Endodermal cell (in vitro differentiated cells): Measurements from ENCODE around the gene TBX15. TPM values are rescaled to one million over a fixed set of nuclear protein-coding genes. Genes with fewer than 3 reads are reported as not detected.

Experiments used
- DNase-seq: peaks from one replicate; pipeline ENCODE4 v3.0.0-alpha.2; 2017
- H3K27ac ChIP-seq: 2 replicates; pipeline ENCODE4 v1.5.1; 2013; ENCODE audit warnings: mild to moderate bottlenecking, low read depth, low read length, moderate library complexity
- H3K27me3 ChIP-seq: 2 replicates; pipeline ENCODE4 v1.6.1; 2013; ENCODE audit warnings: mild to moderate bottlenecking, low read length, moderate library complexity; ENCODE audit not compliant: insufficient read depth, control insufficient read depth, poor library complexity, severe bottlenecking
- H3K36me3 ChIP-seq: 2 replicates; pipeline ENCODE4 v1.7.0; 2013; ENCODE audit warnings: mild to moderate bottlenecking, low read length, moderate library complexity; ENCODE audit not compliant: control insufficient read depth, insufficient read depth
- H3K4me1 ChIP-seq: one replicate; pipeline ENCODE4 v1.7.0; 2013; ENCODE audit warnings: low read length; ENCODE audit not compliant: control insufficient read depth, insufficient read depth
- H3K4me3 ChIP-seq: 2 replicates; pipeline ENCODE4 v1.5.1; 2013; ENCODE audit warnings: mild to moderate bottlenecking, low read length, moderate library complexity
- H3K9ac ChIP-seq: 2 replicates; pipeline ENCODE4 v1.6.1; 2013; ENCODE audit warnings: mild to moderate bottlenecking, low read length, moderate library complexity; ENCODE audit not compliant: poor library complexity, severe bottlenecking; ENCODE audit errors: extremely low read depth
- H3K9me3 ChIP-seq: 2 replicates; pipeline ENCODE4 v1.6.1; 2013; ENCODE audit warnings: mild to moderate bottlenecking, low read length, moderate library complexity; ENCODE audit not compliant: control insufficient read depth
- H3K27ac Mint-ChIP-seq: 2 replicates; pipeline ENCODE4 v1.8.0; 2020; ENCODE audit warnings: mixed read lengths
- H3K27me3 Mint-ChIP-seq: 2 replicates; pipeline ENCODE4 v1.8.0; 2021; ENCODE audit warnings: mild to moderate bottlenecking, mixed read lengths; ENCODE audit not compliant: insufficient read depth
- H3K36me3 Mint-ChIP-seq: 2 replicates; pipeline ENCODE4 v1.8.0; 2020; ENCODE audit warnings: low read depth, mixed read lengths
- H3K4me1 Mint-ChIP-seq: 2 replicates; pipeline ENCODE4 v1.8.0; 2020; ENCODE audit warnings: mixed read lengths
- H3K4me3 Mint-ChIP-seq: 2 replicates; pipeline ENCODE4 v1.8.0; 2020; ENCODE audit warnings: mild to moderate bottlenecking, moderate library complexity, mixed read lengths
- H3K9me3 Mint-ChIP-seq: 2 replicates; pipeline ENCODE4 v1.8.0; 2020; ENCODE audit warnings: mild to moderate bottlenecking, mixed read lengths
- WGBS, 2 experiments: methylation state at CpG; one replicate each; pipeline versions ENCODE4 v1.1.5 to v1.1.7; 2013; ENCODE audit warnings: missing lambda C conversion rate in 2 of 2, mixed read lengths in 1 of 2; ENCODE audit not compliant: insufficient coverage in 1 of 2, insufficient read length in 1 of 2; 5-methylcytosine and 5-hydroxymethylcytosine counted together
- total RNA-seq, 2 donors: library from RNA; stranded (reverse); fragmentation: NEBNext Ultra II Directional in 1 of 2; extraction: Animal tissue kit (Norgen Biotek cat#: 25700) in 1 of 2; gene quantifications; 2 replicates in 1 of 2; 3 replicates in 1 of 2; pipeline ENCODE4 v1.2.1, GENCODE V29; 2021
- TF ChIP-seq, protein P1 (sequence below): fragments of 200-600 bp; sonication (generic); conservative IDR thresholded peaks from 2 replicates; pipeline ENCODE4 v1.5.0; 2021; ENCODE audit warnings: antibody characterized with exemption, mild to moderate bottlenecking

Gene TBX15
- total RNA-seq, 2 donors from 2014 or later = 0.09 TPM; not detected in 1

DNA sequence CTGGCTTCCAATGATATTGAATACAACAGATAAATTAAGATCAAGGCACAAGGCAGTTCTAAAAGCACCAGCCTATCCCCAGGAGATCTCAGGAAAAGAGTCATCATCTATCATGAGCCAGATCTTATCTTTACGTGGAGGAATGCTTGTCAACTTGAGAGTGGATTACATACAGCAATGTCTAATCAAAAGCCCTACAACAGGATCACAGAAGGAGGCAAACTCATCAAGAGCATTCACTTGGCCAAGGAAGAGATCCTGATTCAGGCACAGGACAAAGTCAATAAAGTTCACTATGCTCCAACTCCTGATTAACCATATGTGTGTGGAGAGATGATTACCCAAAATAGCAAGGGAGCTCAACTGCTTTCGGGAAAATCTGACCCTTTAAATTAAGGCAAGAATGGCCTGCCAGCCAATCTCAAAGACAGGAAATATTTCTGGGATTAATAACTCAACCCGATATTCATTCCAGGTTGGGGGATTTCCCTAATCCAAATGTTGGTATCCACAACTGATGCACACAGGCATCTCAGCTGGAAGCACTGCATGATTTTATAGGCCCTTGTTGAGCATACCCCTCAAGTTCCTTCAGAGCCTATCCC, 33.7 kb downstream of the TBX15 start:
- no peaks in the 10 kb centered on the region for H3K36me3 ChIP-seq
- H3K4me3 Mint-ChIP-seq = no peak overlapping the region
- H3K4me1 ChIP-seq = no peaks in the 10 kb centered on the region
- peaks cover 1% of the 10 kb centered on the region for H3K27me3 Mint-ChIP-seq
- no peaks in the 10 kb centered on the region for H3K9me3 Mint-ChIP-seq
- no peak overlapping the region for H3K27ac Mint-ChIP-seq
- TF ChIP-seq, protein P1, sequence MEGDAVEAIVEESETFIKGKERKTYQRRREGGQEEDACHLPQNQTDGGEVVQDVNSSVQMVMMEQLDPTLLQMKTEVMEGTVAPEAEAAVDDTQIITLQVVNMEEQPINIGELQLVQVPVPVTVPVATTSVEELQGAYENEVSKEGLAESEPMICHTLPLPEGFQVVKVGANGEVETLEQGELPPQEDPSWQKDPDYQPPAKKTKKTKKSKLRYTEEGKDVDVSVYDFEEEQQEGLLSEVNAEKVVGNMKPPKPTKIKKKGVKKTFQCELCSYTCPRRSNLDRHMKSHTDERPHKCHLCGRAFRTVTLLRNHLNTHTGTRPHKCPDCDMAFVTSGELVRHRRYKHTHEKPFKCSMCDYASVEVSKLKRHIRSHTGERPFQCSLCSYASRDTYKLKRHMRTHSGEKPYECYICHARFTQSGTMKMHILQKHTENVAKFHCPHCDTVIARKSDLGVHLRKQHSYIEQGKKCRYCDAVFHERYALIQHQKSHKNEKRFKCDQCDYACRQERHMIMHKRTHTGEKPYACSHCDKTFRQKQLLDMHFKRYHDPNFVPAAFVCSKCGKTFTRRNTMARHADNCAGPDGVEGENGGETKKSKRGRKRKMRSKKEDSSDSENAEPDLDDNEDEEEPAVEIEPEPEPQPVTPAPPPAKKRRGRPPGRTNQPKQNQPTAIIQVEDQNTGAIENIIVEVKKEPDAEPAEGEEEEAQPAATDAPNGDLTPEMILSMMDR = no peak
- no peaks in the 10 kb centered on the region for H3K9me3 ChIP-seq
- H3K27me3 ChIP-seq = no peaks in the 10 kb centered on the region
- H3K4me1 Mint-ChIP-seq = no peaks in the 10 kb centered on the region
- H3K9ac ChIP-seq = no peak overlapping the region
- WGBS, 2 experiments = 44 to 77% methylated on average over 2 to 3 of the region's 3 CpGs
- H3K36me3 Mint-ChIP-seq = no peaks in the 10 kb centered on the region
- no peak for DNase-seq
- no peak overlapping the region for H3K27ac ChIP-seq
- H3K4me3 ChIP-seq = no peak overlapping the region

DNA sequence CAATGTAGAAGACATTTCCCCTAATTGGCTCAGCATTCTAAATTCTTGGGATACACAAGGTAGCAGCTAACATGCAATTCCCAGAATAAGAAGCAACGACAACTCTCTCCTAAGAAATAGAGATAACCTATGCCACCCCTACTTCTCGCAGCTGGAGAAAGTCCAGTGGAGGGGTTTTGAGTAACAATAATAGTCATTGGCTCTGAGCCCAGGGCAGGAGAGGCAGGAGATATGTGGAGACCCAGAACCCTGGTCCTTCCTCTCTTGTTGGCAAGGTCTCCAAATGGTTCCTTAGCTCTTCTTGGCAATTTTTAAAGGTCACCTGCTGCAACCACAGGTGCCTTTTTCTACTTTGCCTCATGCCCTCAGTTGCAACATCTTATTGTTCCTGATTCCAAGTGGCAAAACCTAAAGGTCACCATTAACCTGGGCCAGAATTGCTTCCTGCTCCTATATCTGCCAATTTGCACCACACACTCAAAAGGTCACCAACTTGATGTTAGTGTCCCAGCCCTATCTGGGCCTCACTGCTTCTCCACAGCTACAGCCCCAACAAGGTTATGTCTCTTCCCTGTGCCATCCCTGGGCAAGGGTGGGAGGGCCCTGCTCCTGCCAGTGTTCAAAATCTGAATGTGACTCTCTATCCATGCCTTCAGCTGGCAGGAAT, 36.7 kb downstream of the TBX15 start:
- Histone ChIP-seq H3K27me3 (no peaks in the 10 kb centered on the region), H3K36me3 (no peaks in the 10 kb centered on the region), H3K27ac (no peak overlapping the region), H3K9ac (no peak overlapping the region), H3K4me3 (no peak overlapping the region), H3K9me3 (peaks cover 6% of the 10 kb centered on the region), H3K4me1 (no peaks in the 10 kb centered on the region)
- no peak overlapping the region for H3K27ac Mint-ChIP-seq
- no peak for DNase-seq
- H3K9me3 Mint-ChIP-seq = no peaks in the 10 kb centered on the region
- 93 to 100% methylated on average over 1 to 2 of the region's 2 CpGs for WGBS, 2 experiments
- no peaks in the 10 kb centered on the region for H3K4me1 Mint-ChIP-seq
- no peaks in the 10 kb centered on the region for H3K36me3 Mint-ChIP-seq
- no peak overlapping the region for H3K4me3 Mint-ChIP-seq
- H3K27me3 Mint-ChIP-seq = no peaks in the 10 kb centered on the region
- TF ChIP-seq, protein P1 = no peak

DNA sequence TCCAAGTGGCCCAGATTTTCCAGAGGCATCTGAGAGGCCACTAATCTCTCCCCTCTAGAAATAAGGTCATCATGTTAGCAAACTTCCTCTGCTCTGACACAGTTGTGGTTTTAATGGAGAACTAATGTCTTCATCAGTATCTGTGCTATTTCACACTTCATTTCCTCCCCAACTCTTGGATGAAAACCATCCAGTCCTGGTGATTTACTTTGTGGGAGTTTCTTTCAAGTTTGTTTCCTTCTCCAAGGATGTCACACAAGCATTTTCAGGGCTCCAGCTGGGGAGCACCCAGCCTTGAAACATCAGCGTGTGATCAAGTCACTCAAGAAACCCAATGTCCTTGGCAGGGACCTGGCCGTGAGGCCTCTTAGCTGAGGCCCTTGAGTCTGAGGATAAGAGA, 38.8 kb downstream of the TBX15 start:
- no peaks in the 10 kb centered on the region for H3K36me3 Mint-ChIP-seq
- TF ChIP-seq, protein P1 = no peak
- H3K4me1 Mint-ChIP-seq = peaks cover 3% of the 10 kb centered on the region
- H3K27ac Mint-ChIP-seq = no peak overlapping the region
- H3K9ac ChIP-seq = no peak overlapping the region
- no peaks in the 10 kb centered on the region for H3K9me3 Mint-ChIP-seq
- no peak for DNase-seq
- 96 to 100% methylated on average over 1 to 2 of the region's 2 CpGs for whole genome bisulfite sequencing, 2 experiments
- no peak overlapping the region for H3K27ac ChIP-seq
- no peaks in the 10 kb centered on the region for H3K4me1 ChIP-seq
- no peaks in the 10 kb centered on the region for H3K36me3 ChIP-seq
- H3K27me3 Mint-ChIP-seq = no peaks in the 10 kb centered on the region
- H3K4me3 Mint-ChIP-seq = no peak overlapping the region
- H3K4me3 ChIP-seq = no peak overlapping the region
- no peaks in the 10 kb centered on the region for H3K27me3 ChIP-seq
- H3K9me3 ChIP-seq = peaks cover 6% of the 10 kb centered on the region
